ENCODE results near the gene C12orf75. TPM values are rescaled to one million over a fixed set of nuclear protein-coding genes. Genes with fewer than 3 reads are reported as not detected.

Gene C12orf75
- 10 to 100 TPM in 1 of 2 donors, 1 to 10 TPM in 1; 7.9 to 15.3 TPM for polyA plus RNA-seq

DNA sequence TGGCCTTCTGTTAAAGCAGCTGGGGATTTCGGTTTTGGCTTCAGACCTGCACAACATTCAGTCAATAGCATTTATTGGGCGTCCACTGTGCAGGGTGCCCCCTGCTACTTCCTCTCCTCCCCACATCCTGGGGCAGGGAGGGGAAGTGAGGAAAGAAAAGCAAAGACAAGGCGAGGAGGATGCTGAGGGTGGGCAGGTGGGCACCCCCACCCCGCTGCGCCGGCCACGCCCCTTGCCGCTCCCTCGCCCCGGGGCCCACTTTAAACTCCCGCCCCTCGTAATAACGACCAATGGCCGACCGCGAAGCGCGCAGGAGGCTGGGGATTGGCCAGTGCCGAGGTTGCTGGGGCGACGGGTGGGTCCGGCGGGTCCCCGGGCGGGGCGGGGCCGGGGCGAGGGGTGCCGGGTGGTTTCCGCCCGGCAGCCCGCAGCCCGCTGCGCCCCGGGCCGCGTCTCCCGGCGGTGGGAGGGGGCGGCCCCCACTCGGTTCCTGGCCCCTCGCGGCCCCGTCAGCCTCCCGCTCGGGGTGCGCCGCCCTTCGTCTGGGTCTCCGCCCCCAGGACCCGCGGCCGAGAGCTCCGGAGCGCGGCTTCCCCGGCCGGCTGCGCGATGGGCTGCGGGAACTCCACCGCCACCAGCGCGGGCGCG lies at the start of gene C12orf75:
Gene C12orf75, plus strand, starts transcription at position 409 of the 648 bp plus-strand sequence. Its CDS starts 201 bp downstream, at position 610.
- H3K4me3 ChIP-seq (ENCODE audit: low read depth in 1 of 2, low read length in 2 of 2), result peak within 1 kb of the TSS; percentile 61
- no peaks in the 10 kb centered on the region for H3K27me3 ChIP-seq (ENCODE audit: control insufficient read depth in 1 of 2, insufficient read depth in 2 of 2, low read length in 2 of 2)
- H3K4me1 ChIP-seq (ENCODE audit: control insufficient read depth in 2 of 2, insufficient read depth in 2 of 2, low read length in 1 of 2), result no peaks in the 10 kb centered on the region
- peak within 1 kb of the TSS in 1 of 2 donors; percentile 47 for H3K27ac ChIP-seq (ENCODE audit: low read depth in 2 of 2, low read length in 1 of 2)
- no peaks in the 10 kb centered on the region for H3K9me3 ChIP-seq (ENCODE audit: control insufficient read depth in 2 of 2, insufficient read depth in 1 of 2, low read depth in 1 of 2, low read length in 1 of 2)
- WGBS, 2 donors, result 0% methylated on average over 38 to 66 of the region's 66 CpGs
- H3K36me3 ChIP-seq (ENCODE audit: control insufficient read depth in 2 of 2, insufficient read depth in 2 of 2, low read length in 1 of 2), result no peaks in the 10 kb centered on the region

DNA sequence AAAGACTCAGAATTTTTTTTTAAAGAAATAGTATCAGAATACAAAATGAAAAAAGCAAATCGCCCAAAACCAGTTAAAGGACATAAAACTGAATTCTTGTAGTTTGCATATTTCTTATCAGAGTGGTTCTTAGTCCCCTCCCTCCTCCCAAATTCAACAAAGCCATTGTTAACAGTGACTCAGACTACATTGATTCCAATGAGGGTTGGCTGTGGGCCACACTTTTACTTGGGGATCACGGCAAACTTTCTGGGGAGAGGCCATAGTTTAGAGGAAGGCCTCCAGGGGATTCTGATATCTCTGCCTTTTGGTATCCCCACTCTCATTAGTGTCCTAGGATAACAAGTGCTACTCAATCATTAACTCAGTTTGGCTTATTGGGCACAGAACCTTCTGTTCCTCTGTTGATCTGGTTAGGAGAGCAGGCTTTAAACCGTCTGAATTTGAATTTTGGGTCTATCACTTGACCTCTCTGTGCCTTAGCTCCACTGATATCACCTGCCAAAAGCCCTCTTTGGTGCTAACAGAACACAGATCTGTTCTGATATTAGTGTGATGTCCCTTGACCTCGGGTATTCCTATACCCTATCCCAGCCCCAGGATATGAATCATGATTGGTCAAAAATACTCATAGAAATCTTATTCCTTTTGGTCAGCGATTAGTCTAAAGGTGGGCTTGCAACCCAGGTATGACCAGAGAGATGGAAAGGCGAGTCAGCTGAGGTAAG lies 49.4 kb upstream of the C12orf75 start:
- Histone ChIP-seq H3K4me3 (ENCODE audit: low read depth in 1 of 2, low read length in 2 of 2) (no peak overlapping the region), H3K27me3 (ENCODE audit: control insufficient read depth in 1 of 2, insufficient read depth in 2 of 2, low read length in 2 of 2) (no peaks in the 10 kb centered on the region), H3K4me1 (ENCODE audit: control insufficient read depth in 2 of 2, insufficient read depth in 2 of 2, low read length in 1 of 2) (no peaks in the 10 kb centered on the region), H3K9me3 (ENCODE audit: control insufficient read depth in 2 of 2, insufficient read depth in 1 of 2, low read depth in 1 of 2, low read length in 1 of 2) (no peaks in the 10 kb centered on the region), H3K27ac (ENCODE audit: low read depth in 2 of 2, low read length in 1 of 2) (no peak overlapping the region), H3K36me3 (ENCODE audit: control insufficient read depth in 2 of 2, insufficient read depth in 2 of 2, low read length in 1 of 2) (no peaks in the 10 kb centered on the region)
- 68 to 75% methylated on average over 6 of the region's 6 CpGs for WGBS, 2 donors

DNA sequence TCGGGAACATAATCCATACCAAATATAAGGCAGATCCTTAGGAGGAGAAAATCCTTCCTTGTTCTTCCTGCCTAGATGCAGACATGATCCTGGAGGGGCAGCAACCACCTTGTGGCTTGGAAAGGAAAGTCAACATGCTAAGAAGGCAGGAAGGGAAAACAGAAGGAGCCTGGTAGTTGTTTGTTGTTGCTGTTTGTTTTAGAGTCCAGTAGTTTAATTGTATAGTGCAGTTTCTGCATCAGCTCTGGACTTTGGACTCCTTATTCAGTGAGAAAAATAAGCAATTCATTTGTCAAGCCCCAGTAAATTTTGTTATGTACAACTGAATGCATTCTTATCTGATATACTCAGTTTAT lies 48.8 kb upstream of the C12orf75 start:
- 69 to 91% methylated on average over 1 of the region's 1 CpG for WGBS, 2 donors
- Histone ChIP-seq H3K4me3 (ENCODE audit: low read depth in 1 of 2, low read length in 2 of 2) (no peak overlapping the region), H3K4me1 (ENCODE audit: control insufficient read depth in 2 of 2, insufficient read depth in 2 of 2, low read length in 1 of 2) (no peaks in the 10 kb centered on the region), H3K27me3 (ENCODE audit: control insufficient read depth in 1 of 2, insufficient read depth in 2 of 2, low read length in 2 of 2) (no peaks in the 10 kb centered on the region), H3K36me3 (ENCODE audit: control insufficient read depth in 2 of 2, insufficient read depth in 2 of 2, low read length in 1 of 2) (no peaks in the 10 kb centered on the region), H3K27ac (ENCODE audit: low read depth in 2 of 2, low read length in 1 of 2) (no peak overlapping the region), H3K9me3 (ENCODE audit: control insufficient read depth in 2 of 2, insufficient read depth in 1 of 2, low read depth in 1 of 2, low read length in 1 of 2) (no peaks in the 10 kb centered on the region)

GRCh38 chr12:105285378-105285777 lies 45.1 kb upstream of the C12orf75 start:
- no peaks in the 10 kb centered on the region for H3K9me3 ChIP-seq (ENCODE audit: control insufficient read depth in 2 of 2, insufficient read depth in 1 of 2, low read depth in 1 of 2, low read length in 1 of 2)
- H3K4me3 ChIP-seq (ENCODE audit: low read depth in 1 of 2, low read length in 2 of 2), result no peak overlapping the region
- no peaks in the 10 kb centered on the region for H3K4me1 ChIP-seq (ENCODE audit: control insufficient read depth in 2 of 2, insufficient read depth in 2 of 2, low read length in 1 of 2)
- no peaks in the 10 kb centered on the region for H3K36me3 ChIP-seq (ENCODE audit: control insufficient read depth in 2 of 2, insufficient read depth in 2 of 2, low read length in 1 of 2)
- no peaks in the 10 kb centered on the region for H3K27me3 ChIP-seq (ENCODE audit: control insufficient read depth in 1 of 2, insufficient read depth in 2 of 2, low read length in 2 of 2)
- 91% methylated on average over 1 of the region's 1 CpG for WGBS, 2 donors
- H3K27ac ChIP-seq (ENCODE audit: low read depth in 2 of 2, low read length in 1 of 2), result no peak overlapping the region

GRCh38 chr12:105287408-105287807 lies 43.1 kb upstream of the C12orf75 start:
- Histone ChIP-seq H3K9me3 (ENCODE audit: control insufficient read depth in 2 of 2, insufficient read depth in 1 of 2, low read depth in 1 of 2, low read length in 1 of 2) (no peaks in the 10 kb centered on the region), H3K27me3 (ENCODE audit: control insufficient read depth in 1 of 2, insufficient read depth in 2 of 2, low read length in 2 of 2) (no peaks in the 10 kb centered on the region), H3K4me1 (ENCODE audit: control insufficient read depth in 2 of 2, insufficient read depth in 2 of 2, low read length in 1 of 2) (no peaks in the 10 kb centered on the region), H3K4me3 (ENCODE audit: low read depth in 1 of 2, low read length in 2 of 2) (no peak overlapping the region), H3K27ac (ENCODE audit: low read depth in 2 of 2, low read length in 1 of 2) (no peak overlapping the region), H3K36me3 (ENCODE audit: control insufficient read depth in 2 of 2, insufficient read depth in 2 of 2, low read length in 1 of 2) (no peaks in the 10 kb centered on the region)
- WGBS, 2 donors, result 79 to 85% methylated on average over 1 of the region's 1 CpG

DNA sequence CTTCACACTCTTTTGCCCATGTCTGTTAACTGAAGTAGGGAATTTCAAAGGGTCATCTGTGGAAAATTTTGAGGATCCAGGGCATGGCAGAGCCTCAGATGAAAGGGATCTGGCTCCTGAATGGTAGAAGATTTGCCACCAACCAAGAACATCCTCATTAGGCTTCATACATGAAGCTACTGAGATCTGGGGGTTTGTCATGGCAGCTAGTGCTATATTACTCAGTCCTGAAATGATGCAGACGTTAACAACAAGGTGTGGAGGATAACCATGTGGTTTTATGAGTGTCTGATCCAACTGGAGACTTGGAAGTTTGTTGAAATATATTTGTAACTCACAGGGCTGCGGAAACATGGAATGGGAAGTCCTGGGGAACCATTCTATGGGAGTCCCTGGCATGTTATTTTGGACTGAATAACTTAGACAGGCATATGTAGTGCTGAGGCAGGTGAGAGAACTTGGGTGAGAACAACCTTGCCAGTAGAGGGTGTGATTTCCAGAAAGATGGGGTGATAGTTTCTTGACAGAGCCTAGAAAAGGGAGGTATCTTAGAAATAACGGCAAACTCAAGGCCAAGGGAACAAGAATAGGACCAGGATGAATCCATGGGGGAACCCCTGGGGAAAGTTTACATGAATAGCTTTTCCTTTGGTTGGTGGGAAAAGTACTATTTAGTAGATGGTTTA lies 42.0 kb upstream of the C12orf75 start:
- 75 to 85% methylated on average over 3 of the region's 3 CpGs for WGBS, 2 donors
- Histone ChIP-seq H3K36me3 (ENCODE audit: control insufficient read depth in 2 of 2, insufficient read depth in 2 of 2, low read length in 1 of 2) (no peaks in the 10 kb centered on the region), H3K9me3 (ENCODE audit: control insufficient read depth in 2 of 2, insufficient read depth in 1 of 2, low read depth in 1 of 2, low read length in 1 of 2) (no peaks in the 10 kb centered on the region), H3K4me3 (ENCODE audit: low read depth in 1 of 2, low read length in 2 of 2) (no peak overlapping the region), H3K4me1 (ENCODE audit: control insufficient read depth in 2 of 2, insufficient read depth in 2 of 2, low read length in 1 of 2) (no peaks in the 10 kb centered on the region), H3K27me3 (ENCODE audit: control insufficient read depth in 1 of 2, insufficient read depth in 2 of 2, low read length in 2 of 2) (no peaks in the 10 kb centered on the region), H3K27ac (ENCODE audit: low read depth in 2 of 2, low read length in 1 of 2) (no peak overlapping the region)

- H3K27me3 ChIP-seq (ENCODE audit: control insufficient read depth in 1 of 2, insufficient read depth in 2 of 2, low read length in 2 of 2), result no peaks in the 10 kb centered on the region
- H3K4me1 ChIP-seq (ENCODE audit: control insufficient read depth in 2 of 2, insufficient read depth in 2 of 2, low read length in 1 of 2), result no peaks in the 10 kb centered on the region
- no peak overlapping the region for H3K4me3 ChIP-seq (ENCODE audit: low read depth in 1 of 2, low read length in 2 of 2)
- H3K36me3 ChIP-seq (ENCODE audit: control insufficient read depth in 2 of 2, insufficient read depth in 2 of 2, low read length in 1 of 2), result no peaks in the 10 kb centered on the region
- WGBS, 2 donors, result 83 to 86% methylated on average over 6 of the region's 6 CpGs
- no peak overlapping the region for H3K27ac ChIP-seq (ENCODE audit: low read depth in 2 of 2, low read length in 1 of 2)
- H3K9me3 ChIP-seq (ENCODE audit: control insufficient read depth in 2 of 2, insufficient read depth in 1 of 2, low read depth in 1 of 2, low read length in 1 of 2), result no peaks in the 10 kb centered on the region
Measured at GRCh38 chr12:105289114-105289904, 41.2 kb upstream of the C12orf75 start.

- Histone ChIP-seq H3K9me3 (ENCODE audit: control insufficient read depth in 2 of 2, insufficient read depth in 1 of 2, low read depth in 1 of 2, low read length in 1 of 2) (no peaks in the 10 kb centered on the region), H3K4me3 (ENCODE audit: low read depth in 1 of 2, low read length in 2 of 2) (no peak overlapping the region), H3K4me1 (ENCODE audit: control insufficient read depth in 2 of 2, insufficient read depth in 2 of 2, low read length in 1 of 2) (no peaks in the 10 kb centered on the region), H3K27me3 (ENCODE audit: control insufficient read depth in 1 of 2, insufficient read depth in 2 of 2, low read length in 2 of 2) (no peaks in the 10 kb centered on the region), H3K36me3 (ENCODE audit: control insufficient read depth in 2 of 2, insufficient read depth in 2 of 2, low read length in 1 of 2) (no peaks in the 10 kb centered on the region), H3K27ac (ENCODE audit: low read depth in 2 of 2, low read length in 1 of 2) (no peak overlapping the region)
- 92 to 95% methylated on average over 2 of the region's 2 CpGs for WGBS, 2 donors
Measured at GRCh38 chr12:105291531-105291930, 39.0 kb upstream of the C12orf75 start.

- Histone ChIP-seq H3K4me3 (ENCODE audit: low read depth in 1 of 2, low read length in 2 of 2) (no peak overlapping the region), H3K4me1 (ENCODE audit: control insufficient read depth in 2 of 2, insufficient read depth in 2 of 2, low read length in 1 of 2) (no peaks in the 10 kb centered on the region), H3K36me3 (ENCODE audit: control insufficient read depth in 2 of 2, insufficient read depth in 2 of 2, low read length in 1 of 2) (no peaks in the 10 kb centered on the region), H3K27me3 (ENCODE audit: control insufficient read depth in 1 of 2, insufficient read depth in 2 of 2, low read length in 2 of 2) (no peaks in the 10 kb centered on the region), H3K27ac (ENCODE audit: low read depth in 2 of 2, low read length in 1 of 2) (no peak overlapping the region), H3K9me3 (ENCODE audit: control insufficient read depth in 2 of 2, insufficient read depth in 1 of 2, low read depth in 1 of 2, low read length in 1 of 2) (peaks cover 0 to 3% of the 10 kb centered on the region in 2 donors)
- WGBS, 2 donors, result 46 to 61% methylated on average over 1 of the region's 1 CpG
Measured at GRCh38 chr12:105292705-105293104, 37.8 kb upstream of the C12orf75 start.
